CD4-positive, alpha-beta T cell (primary cell): ENCODE results near the gene ARHGEF28. TPM values are rescaled to one million over a fixed set of nuclear protein-coding genes. Genes with fewer than 3 reads are reported as not detected.

ENCODE experiments used
- ATAC-seq: fragments of 200-7000 bp; cut with Tn5 transposase; one replicate; pipeline ENCODE4 v1.10.0; 2022; ENCODE audit warnings: mild to moderate bottlenecking; ENCODE audit not compliant: poor library complexity
- CTCF ChIA-PET: fragments of 350-600 bp; sonication (Branson Sonifier 250); formaldehyde crosslinking; loops from one replicate; lab custom pipeline; 2021; ENCODE audit warnings: antibody characterized with exemption, inconsistent platforms; lab: Charles Lee
- POLR2A ChIA-PET: fragments of 350-600 bp; sonication (Branson Sonifier 250); formaldehyde crosslinking; loops from one replicate; lab custom pipeline; 2021; ENCODE audit warnings: antibody characterized with exemption, inconsistent platforms; lab: Charles Lee
- DNase-seq, 14 experiments: peaks; one replicate each; pipeline ENCODE4 v3.0.0-alpha.2; 2013 to 2020; ENCODE audit warnings: mixed read lengths in 2 of 14
- H3K27ac ChIP-seq, 2 donors: one replicate each; pipeline versions ENCODE4 v1.5.1 to v1.7.0; 2013; ENCODE audit warnings: low read length in 2 of 2, low read depth in 1 of 2, mild to moderate bottlenecking in 1 of 2
- H3K27me3 ChIP-seq, 2 experiments: 1 replicate in 1 of 2; 2 replicates in 1 of 2; pipeline versions ENCODE4 v1.6.1 to v1.7.0; 2013; ENCODE audit warnings: low read length in 2 of 2, control low read depth in 1 of 2, mild to moderate bottlenecking in 1 of 2, moderate library complexity in 1 of 2; ENCODE audit not compliant: insufficient read depth in 2 of 2, control insufficient read depth in 1 of 2
- H3K36me3 ChIP-seq: one replicate; pipeline ENCODE4 v1.6.1; 2013; ENCODE audit warnings: low read length, control low read depth; ENCODE audit not compliant: insufficient read depth
- H3K4me1 ChIP-seq: one replicate; pipeline ENCODE4 v1.6.1; 2013; ENCODE audit warnings: low read length, control low read depth; ENCODE audit not compliant: insufficient read depth
- H3K4me3 ChIP-seq: one replicate; pipeline ENCODE4 v1.5.1; 2013; ENCODE audit warnings: mild to moderate bottlenecking, low read length, moderate library complexity
- H3K9me3 ChIP-seq, 2 experiments: 1 replicate in 1 of 2; 2 replicates in 1 of 2; pipeline versions ENCODE4 v1.6.1 to v1.7.0; 2013; ENCODE audit warnings: low read length in 2 of 2, mild to moderate bottlenecking in 2 of 2, control low read depth in 1 of 2, moderate library complexity in 1 of 2; ENCODE audit not compliant: control insufficient read depth in 1 of 2, insufficient read depth in 1 of 2
- H3K27ac Mint-ChIP-seq: one replicate; pipeline ENCODE4 v1.8.0; 2020; ENCODE audit warnings: mixed read lengths
- H3K27me3 Mint-ChIP-seq: one replicate; pipeline ENCODE4 v1.8.0; 2021; ENCODE audit warnings: mixed read lengths
- H3K36me3 Mint-ChIP-seq: one replicate; pipeline ENCODE4 v1.8.0; 2021; ENCODE audit warnings: low read depth, mixed read lengths
- H3K4me1 Mint-ChIP-seq: one replicate; pipeline ENCODE4 v1.8.0; 2021; ENCODE audit warnings: low read depth, mixed read lengths
- H3K4me3 Mint-ChIP-seq: one replicate; pipeline ENCODE4 v1.8.0; 2020; ENCODE audit warnings: mild to moderate bottlenecking, mixed read lengths
- H3K9me3 Mint-ChIP-seq: one replicate; pipeline ENCODE4 v1.8.0; 2020; ENCODE audit warnings: mixed read lengths
- CTCF ChIP-seq: fragments of 200-600 bp; IDR thresholded peaks from one replicate; pipeline ENCODE4 v1.8.0; 2022; ENCODE audit warnings: antibody characterized with exemption, mild to moderate bottlenecking
- intact Hi-C, 2 experiments: fragments of 100-400 bp; cut with DNase I in 1 of 2; cut with micrococcal nuclease in 1 of 2; formaldehyde crosslinking; loops; one replicate each; pipeline versions ENCODE4 v1.15.1 to v1.9.0; 2023 to 2025; cut with DNase I, micrococcal nuclease
- total RNA-seq, 174 experiments: library from RNA in 2 of 174; stranded (reverse) in 2 of 174; gene quantifications; one replicate each; pipeline ENCODE4 v1.2.3 and lab custom pipeline; 2021 to 2026

Gene ARHGEF28
- total RNA-seq, 2 experiments from 2014 or later: not detected

GRCh38 chr5:73952872-73953271, 326.9 kb downstream of the ARHGEF28 start:
- Mint-ChIP-seq H3K36me3 (no peaks in the 10 kb centered on the region), H3K4me1 (no peaks in the 10 kb centered on the region), H3K27ac (no peak overlapping the region), H3K9me3 (no peaks in the 10 kb centered on the region), H3K4me3 (no peak overlapping the region), H3K27me3 (peaks cover 27% of the 10 kb centered on the region)
- no peak for ATAC-seq
- no peak for TF ChIP-seq CTCF
- no peak overlapping the region for H3K4me3 ChIP-seq
- no peaks in the 10 kb centered on the region for H3K36me3 ChIP-seq
- no peaks in the 10 kb centered on the region for H3K4me1 ChIP-seq
- POLR2A ChIA-PET: no interaction called here
- H3K27ac ChIP-seq: no peak overlapping the region
- H3K9me3 ChIP-seq: no peaks in the 10 kb centered on the region
- intact Hi-C loops: no loop called here
- H3K27me3 ChIP-seq: peaks cover 4 to 7% of the 10 kb centered on the region in 2 experiments
- CTCF ChIA-PET: no interaction called here
- no peak for DNase-seq

- intact Hi-C loops: no loop called here
- peaks cover 4 to 7% of the 10 kb centered on the region in 2 experiments for H3K27me3 ChIP-seq
- H3K36me3 ChIP-seq: no peaks in the 10 kb centered on the region
- no peaks in the 10 kb centered on the region for H3K36me3 Mint-ChIP-seq
- no peak for TF ChIP-seq CTCF
- no peak overlapping the region for H3K27ac Mint-ChIP-seq
- no peak for DNase-seq
- no peak overlapping the region for H3K27ac ChIP-seq
- ChIA-PET CTCF (no interaction called here), POLR2A (no interaction called here)
- no peak for ATAC-seq
- no peaks in the 10 kb centered on the region for H3K9me3 ChIP-seq
- H3K27me3 Mint-ChIP-seq: peaks cover 22% of the 10 kb centered on the region
- no peaks in the 10 kb centered on the region for H3K4me1 ChIP-seq
- no peaks in the 10 kb centered on the region for H3K9me3 Mint-ChIP-seq
- no peak overlapping the region for H3K4me3 Mint-ChIP-seq
- H3K4me1 Mint-ChIP-seq: no peaks in the 10 kb centered on the region
- no peak overlapping the region for H3K4me3 ChIP-seq
These were observed 328.4 kb downstream of the ARHGEF28 start for GRCh38 chr5:73954381-73954780.

- Histone ChIP-seq H3K27me3 (peaks cover 4 to 7% of the 10 kb centered on the region in 2 experiments), H3K27ac (no peak overlapping the region), H3K36me3 (no peaks in the 10 kb centered on the region), H3K9me3 (no peaks in the 10 kb centered on the region), H3K4me1 (no peaks in the 10 kb centered on the region), H3K4me3 (no peak overlapping the region)
- CTCF ChIA-PET: no interaction called here
- POLR2A ChIA-PET: no interaction called here
- TF ChIP-seq CTCF: no peak
- Mint-ChIP-seq H3K36me3 (no peaks in the 10 kb centered on the region), H3K27me3 (peaks cover 27% of the 10 kb centered on the region), H3K9me3 (no peaks in the 10 kb centered on the region), H3K4me1 (no peaks in the 10 kb centered on the region), H3K27ac (no peak overlapping the region), H3K4me3 (no peak overlapping the region)
- no peak for ATAC-seq
- intact Hi-C loops: no loop called here
- no peak for DNase-seq
These were observed 329.4 kb downstream of the ARHGEF28 start for GRCh38 chr5:73955271-73955846.
